Right forelimb (tissue), 1 donor: ENCODE measurements around the gene CHKA.

ENCODE experiments used
- DNase-seq: peaks from one replicate; pipeline ENCODE4 v3.0.0-alpha.2; 2018

The CHKA gene

GRCh38 chr11:68142441-68143309, 21.5 kb upstream of the CHKA start:
- no peak for DNase-seq

GRCh38 chr11:68142028-68142412, 20.8 kb upstream of the CHKA start:
- no peak for DNase-seq

- DNase-seq: no peak
These were observed 20.2 kb upstream of the CHKA start for GRCh38 chr11:68141246-68142027.

GRCh38 chr11:68140496-68141245, 19.5 kb upstream of the CHKA start:
- DNase-seq: no peak

- no peak for DNase-seq
These were observed 17.0 kb upstream of the CHKA start for GRCh38 chr11:68138237-68138636.

- DNase-seq: no peak
These were observed 16.6 kb upstream of the CHKA start for GRCh38 chr11:68137833-68138232.

- no peak for DNase-seq
These were observed 15.7 kb upstream of the CHKA start for GRCh38 chr11:68136866-68137265.

GRCh38 chr11:68135161-68135560, 14.0 kb upstream of the CHKA start:
- DNase-seq: no peak

- no peak for DNase-seq
These were observed 12.6 kb upstream of the CHKA start for GRCh38 chr11:68133761-68134160.

GRCh38 chr11:68130121-68130520, 8.9 kb upstream of the CHKA start:
- DNase-seq: no peak

GRCh38 chr11:68128682-68129327, 7.6 kb upstream of the CHKA start:
- no peak for DNase-seq

- DNase-seq: peak; percentile 87
These were observed 6.8 kb upstream of the CHKA start for GRCh38 chr11:68127714-68128681.

GRCh38 chr11:68125164-68125563, 4.0 kb upstream of the CHKA start:
- no peak for DNase-seq

- no peak for DNase-seq
These were observed 1.9 kb upstream of the CHKA start for GRCh38 chr11:68122936-68123539.

GRCh38 chr11:68120273-68121066, 718 bp downstream of the CHKA start:
- DNase-seq: peak; percentile 73

- no peak for DNase-seq
These were observed 2.3 kb downstream of the CHKA start for GRCh38 chr11:68118706-68119448.

GRCh38 chr11:68117853-68118470, 3.2 kb downstream of the CHKA start:
- no peak for DNase-seq

GRCh38 chr11:68116974-68117373, 4.2 kb downstream of the CHKA start:
- DNase-seq: no peak

GRCh38 chr11:68116126-68116525, 5.1 kb downstream of the CHKA start:
- DNase-seq: no peak
